ENCODE results near the gene ATP6V0D1.

The ATP6V0D1 gene

GRCh38 chr16:67393111-67393787, 87.7 kb downstream of the ATP6V0D1 start, which contains the start of gene TPPP3:
TSS of gene TPPP3 (minus strand) at chr16:67393498. CDS start at chr16:67391111, 2,387 bp downstream.
- DNase-seq (ENCODE audit: low spot score) = peak; percentile 8

- DNase-seq (ENCODE audit: low spot score) = no peak
These were observed 88.5 kb downstream of the ATP6V0D1 start for GRCh38 chr16:67392301-67393059.

GRCh38 chr16:67391424-67392300, 89.3 kb downstream of the ATP6V0D1 start:
- DNase-seq (ENCODE audit: low spot score) = no peak

- DNase-seq (ENCODE audit: low spot score) = no peak
These were observed 90.0 kb downstream of the ATP6V0D1 start for GRCh38 chr16:67390816-67391423.

GRCh38 chr16:67389911-67390815, 90.8 kb downstream of the ATP6V0D1 start:
- no peak for DNase-seq (ENCODE audit: low spot score)

GRCh38 chr16:67388591-67388990, 92.4 kb downstream of the ATP6V0D1 start:
- DNase-seq (ENCODE audit: low spot score) = no peak

- no peak for DNase-seq (ENCODE audit: low spot score)
These were observed 92.8 kb downstream of the ATP6V0D1 start for GRCh38 chr16:67388191-67388590.
